Measurements from ENCODE around the gene DENND1B.
"Not testable (repeated sequence)": the region's sequence is repeated elsewhere in the genome, so short reads cannot be mapped to it uniquely, and the experiment has no call there.

Gene DENND1B

GRCh38 chr1:197541411-197541810 is 233.9 kb downstream of the DENND1B start:
- no peak for DNase-seq

- no peak for DNase-seq
These were observed 248.4 kb downstream of the DENND1B start for GRCh38 chr1:197526736-197527371.

GRCh38 chr1:197521118-197521739 is 254.1 kb downstream of the DENND1B start:
- peak; percentile 12 for DNase-seq

GRCh38 chr1:197519741-197520334 is 255.4 kb downstream of the DENND1B start:
- no peak for DNase-seq

GRCh38 chr1:197515421-197515820 is 259.9 kb downstream of the DENND1B start:
- no peak for DNase-seq

- DNase-seq: no peak
These were observed 264.4 kb downstream of the DENND1B start for GRCh38 chr1:197510691-197511378.

- no peak for DNase-seq
These were observed 278.6 kb downstream of the DENND1B start for GRCh38 chr1:197496722-197497121.

GRCh38 chr1:197491505-197491904 is 283.8 kb downstream of the DENND1B start:
- DNase-seq: not testable (repeated sequence)

- no peak for DNase-seq
These were observed 288.3 kb downstream of the DENND1B start for GRCh38 chr1:197486946-197487345.

- no peak for DNase-seq
These were observed 289.5 kb downstream of the DENND1B start for GRCh38 chr1:197485790-197486189.

GRCh38 chr1:197481101-197481500 is 294.2 kb downstream of the DENND1B start:
- DNase-seq: no peak

GRCh38 chr1:197480446-197480845 is 294.8 kb downstream of the DENND1B start:
- DNase-seq: no peak

- no peak for DNase-seq
These were observed 303.1 kb downstream of the DENND1B start for GRCh38 chr1:197472141-197472540.

- DNase-seq: no peak
These were observed 303.9 kb downstream of the DENND1B start for GRCh38 chr1:197471248-197471985.

- DNase-seq: no peak
These were observed 304.9 kb downstream of the DENND1B start for GRCh38 chr1:197470330-197470729.

- no peak for DNase-seq
These were observed 305.6 kb downstream of the DENND1B start for GRCh38 chr1:197469620-197470210.

- no peak for DNase-seq
These were observed 306.6 kb downstream of the DENND1B start for GRCh38 chr1:197468543-197469175.

GRCh38 chr1:197467881-197468280 is 307.4 kb downstream of the DENND1B start:
- no peak for DNase-seq

GRCh38 chr1:197466813-197467212 is 308.5 kb downstream of the DENND1B start:
- no peak for DNase-seq

GRCh38 chr1:197465528-197466327 is 309.6 kb downstream of the DENND1B start:
- DNase-seq: no peak

- no peak for DNase-seq
These were observed 311.2 kb downstream of the DENND1B start for GRCh38 chr1:197464044-197464443.
